ENCODE measurements around the gene CD4.
"Not testable (repeated sequence)": the region's sequence is repeated elsewhere in the genome, so short reads cannot be mapped to it uniquely, and the experiment has no call there.

The CD4 gene

GRCh38 chr12:6868211-6869048 is 79.1 kb downstream of the CD4 start:
- no peak for DNase-seq (ENCODE audit: low spot score)

GRCh38 chr12:6869049-6870021 is 80.0 kb downstream of the CD4 start:
- DNase-seq (ENCODE audit: low spot score): peak; percentile 81

DNA sequence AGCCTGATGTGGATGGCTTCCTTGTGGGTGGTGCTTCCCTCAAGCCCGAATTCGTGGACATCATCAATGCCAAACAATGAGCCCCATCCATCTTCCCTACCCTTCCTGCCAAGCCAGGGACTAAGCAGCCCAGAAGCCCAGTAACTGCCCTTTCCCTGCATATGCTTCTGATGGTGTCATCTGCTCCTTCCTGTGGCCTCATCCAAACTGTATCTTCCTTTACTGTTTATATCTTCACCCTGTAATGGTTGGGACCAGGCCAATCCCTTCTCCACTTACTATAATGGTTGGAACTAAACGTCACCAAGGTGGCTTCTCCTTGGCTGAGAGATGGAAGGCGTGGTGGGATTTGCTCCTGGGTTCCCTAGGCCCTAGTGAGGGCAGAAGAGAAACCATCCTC is 81.0 kb downstream of the CD4 start:
- not testable (repeated sequence) for DNase-seq (ENCODE audit: low spot score)

Data from LoVo (cell line).